UCSD-AML1 (cell line): ENCODE measurements around the gene OR52A5.

Source experiments
- DNase-seq: peaks from one replicate; lab custom pipeline; 2025; ENCODE audit not compliant: unreplicated experiment; lab: John Stamatoyannopoulos, UW

Gene OR52A5

GRCh38 chr11:5117588-5117987 is 20.6 kb downstream of the OR52A5 start:
- DNase-seq: no peak

DNA sequence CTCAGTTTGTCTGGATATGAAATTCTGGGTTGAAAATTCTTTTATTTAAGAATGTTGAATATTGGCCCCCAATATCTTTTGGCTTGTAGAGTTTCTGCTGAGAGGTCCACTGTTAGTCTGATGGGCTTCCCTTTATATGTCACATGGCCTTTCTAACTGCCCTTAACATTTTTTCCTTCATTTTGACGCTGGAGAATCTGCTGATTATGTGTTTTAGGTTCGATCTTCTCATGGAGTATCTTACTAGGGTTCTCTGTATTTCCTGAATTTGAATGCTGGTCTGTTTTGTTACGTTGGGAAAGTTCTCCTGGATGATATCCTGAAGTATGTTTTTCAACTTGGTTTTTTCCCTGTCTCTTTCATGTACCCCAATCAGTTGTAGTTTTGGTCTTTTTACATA is 22.8 kb downstream of the OR52A5 start:
- DNase-seq: no peak

DNA sequence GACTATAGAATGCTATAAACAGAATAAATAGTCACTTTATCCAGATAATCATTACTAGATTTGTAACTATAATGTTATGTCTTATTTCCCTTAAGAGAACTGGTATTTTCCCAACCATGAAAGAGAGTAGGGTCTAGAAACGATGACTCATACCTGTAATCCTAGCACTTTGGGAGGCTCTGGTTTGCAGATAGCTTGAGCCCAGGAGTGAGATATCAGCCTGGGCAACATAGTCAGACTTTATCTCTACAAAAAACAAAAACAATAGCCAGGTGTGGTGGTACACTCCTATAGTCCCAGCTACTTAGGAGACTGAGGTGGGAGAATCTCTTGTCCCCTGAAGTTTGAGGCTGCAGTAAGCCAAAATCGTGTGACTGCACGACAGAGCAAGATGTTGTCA is 30.9 kb downstream of the OR52A5 start:
- DNase-seq: no peak

DNA sequence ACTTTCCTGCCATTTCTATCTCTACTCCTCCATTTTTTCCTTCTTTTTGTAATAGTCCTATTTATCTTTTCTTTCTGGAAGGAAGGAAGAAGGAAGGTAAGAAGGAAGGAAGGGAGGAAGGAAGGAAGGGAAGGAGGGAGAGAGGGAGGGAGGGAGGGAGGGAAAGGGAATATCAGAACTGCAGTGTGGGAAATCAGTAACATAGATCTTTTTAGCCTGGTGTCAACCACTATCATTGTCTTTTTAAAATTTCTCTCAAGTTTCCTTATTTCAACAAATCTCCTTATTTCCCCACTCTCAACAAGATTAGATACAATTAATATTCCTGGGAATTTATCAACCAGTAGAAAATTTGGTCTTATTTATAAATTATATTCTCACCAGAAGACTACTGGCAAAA is 35.1 kb downstream of the OR52A5 start:
- no peak for DNase-seq

- no peak for DNase-seq
Measured at GRCh38 chr11:5102246-5102645, 35.9 kb downstream of the OR52A5 start.

DNA sequence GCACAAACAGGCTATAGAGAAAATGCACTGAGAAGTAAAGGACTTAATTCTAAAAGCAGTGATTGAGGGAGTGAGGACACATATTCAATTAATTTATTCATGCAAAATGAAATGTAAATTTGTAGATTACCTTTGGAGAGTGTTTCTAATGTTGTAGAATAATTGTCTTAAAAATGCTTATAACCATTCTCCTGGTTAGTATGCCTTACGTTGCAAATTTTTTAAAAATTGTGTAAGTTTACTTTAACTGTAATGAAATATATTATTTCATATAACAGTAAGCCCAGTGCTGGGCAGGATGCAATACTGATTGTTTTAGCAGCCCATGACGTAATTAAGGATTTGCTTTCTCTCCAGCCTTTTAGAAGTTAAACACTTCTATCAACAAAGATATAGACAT is 42.1 kb downstream of the OR52A5 start:
- DNase-seq: no peak

GRCh38 chr11:5092821-5093585 is 45.2 kb downstream of the OR52A5 start:
- DNase-seq: no peak

- no peak for DNase-seq
Measured at GRCh38 chr11:5090668-5091067, 47.5 kb downstream of the OR52A5 start.

GRCh38 chr11:5088556-5088955 is 49.6 kb downstream of the OR52A5 start:
- no peak for DNase-seq

DNA sequence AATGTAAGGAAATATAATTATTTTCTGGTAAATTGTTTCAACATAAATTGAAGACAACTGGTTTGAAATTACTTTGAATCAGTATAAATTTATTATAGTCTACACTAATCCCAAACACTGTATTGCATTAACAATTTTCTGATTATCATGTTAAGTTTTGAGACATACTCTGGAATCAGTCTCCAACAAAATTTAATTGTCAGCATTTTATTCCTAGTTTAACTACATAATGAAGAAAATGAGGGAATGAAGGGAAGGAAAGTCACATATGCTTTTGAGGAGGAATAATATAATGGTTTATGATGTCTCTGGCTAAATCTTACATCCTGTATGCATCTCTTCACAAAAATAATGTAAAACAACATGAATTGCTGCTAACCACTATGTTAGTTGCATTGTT is 54.6 kb downstream of the OR52A5 start:
- no peak for DNase-seq

DNA sequence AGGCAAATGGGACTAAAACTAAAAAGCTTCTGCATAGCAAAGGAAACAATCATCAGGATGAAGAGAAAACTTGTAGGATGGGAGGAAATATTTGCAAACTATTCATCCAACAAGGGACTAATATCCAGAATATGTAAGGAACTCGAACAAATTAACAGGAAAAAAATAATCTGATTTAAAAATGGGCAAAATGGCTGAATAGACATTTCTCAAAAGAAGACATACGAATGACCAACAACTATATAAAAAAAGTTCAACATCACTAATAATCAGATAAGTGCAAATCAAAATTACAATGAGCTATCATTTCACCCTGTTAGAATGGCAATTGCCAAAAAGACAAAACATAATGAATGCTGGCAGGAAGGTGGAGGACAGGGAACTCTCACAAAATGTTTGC is 56.8 kb downstream of the OR52A5 start:
- no peak for DNase-seq
